SIG-M5 treated with dmso at 0.1 percent for 504 hours (cell line): Measurements from ENCODE around the gene ASB4.

ENCODE experiments used
- DNase-seq: peaks from one replicate; lab custom pipeline; 2025; ENCODE audit not compliant: unreplicated experiment; lab: John Stamatoyannopoulos, UW

The ASB4 gene

DNA sequence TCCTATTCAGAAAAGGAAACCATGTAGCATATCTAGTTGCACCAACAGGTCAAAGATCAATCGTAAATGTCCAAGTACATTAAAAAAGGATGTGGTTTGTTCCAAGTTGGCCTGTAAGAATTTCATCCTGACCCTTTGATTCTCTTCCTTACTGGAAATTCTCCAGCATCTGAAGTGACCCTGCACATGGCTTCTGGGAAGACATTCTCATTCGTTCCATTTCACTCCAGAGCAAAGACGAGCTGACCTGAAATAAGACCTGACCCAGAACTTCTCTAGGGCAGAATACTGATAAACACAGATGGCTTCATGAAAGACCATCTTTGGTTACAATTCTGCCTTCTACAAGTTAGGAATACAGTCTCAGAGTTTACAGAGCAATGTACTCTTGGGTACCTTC lies 39.8 kb downstream of the ASB4 start:
- DNase-seq, result no peak

DNA sequence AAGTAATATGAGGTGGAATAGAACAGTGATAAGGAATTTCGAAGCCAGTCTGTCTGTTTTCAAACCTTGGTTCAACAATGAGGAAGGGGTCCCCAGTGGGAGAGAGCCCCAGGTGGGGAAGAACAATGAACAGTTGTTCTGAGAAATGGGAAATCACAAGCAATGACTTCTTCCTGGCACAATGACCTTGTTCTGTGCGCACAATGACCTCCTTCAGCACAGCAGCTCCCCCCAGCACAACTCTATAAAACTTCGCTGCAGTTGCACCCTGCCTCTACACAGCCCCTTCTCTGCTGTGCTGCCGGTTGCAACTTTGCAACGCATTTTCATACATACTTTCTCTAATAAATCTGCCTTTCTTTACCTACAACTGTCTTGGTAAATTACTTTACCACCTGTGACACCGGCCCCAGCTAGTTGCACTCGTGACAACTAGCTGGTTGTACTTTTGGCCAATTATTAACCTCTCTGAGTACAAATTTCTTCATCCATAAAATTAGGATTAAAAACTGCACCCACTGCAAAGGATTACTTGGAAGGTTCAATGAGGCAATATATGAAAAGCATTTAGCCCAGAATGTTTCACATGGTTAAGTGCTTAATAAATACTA lies 40.5 kb downstream of the ASB4 start:
- DNase-seq, result no peak

DNA sequence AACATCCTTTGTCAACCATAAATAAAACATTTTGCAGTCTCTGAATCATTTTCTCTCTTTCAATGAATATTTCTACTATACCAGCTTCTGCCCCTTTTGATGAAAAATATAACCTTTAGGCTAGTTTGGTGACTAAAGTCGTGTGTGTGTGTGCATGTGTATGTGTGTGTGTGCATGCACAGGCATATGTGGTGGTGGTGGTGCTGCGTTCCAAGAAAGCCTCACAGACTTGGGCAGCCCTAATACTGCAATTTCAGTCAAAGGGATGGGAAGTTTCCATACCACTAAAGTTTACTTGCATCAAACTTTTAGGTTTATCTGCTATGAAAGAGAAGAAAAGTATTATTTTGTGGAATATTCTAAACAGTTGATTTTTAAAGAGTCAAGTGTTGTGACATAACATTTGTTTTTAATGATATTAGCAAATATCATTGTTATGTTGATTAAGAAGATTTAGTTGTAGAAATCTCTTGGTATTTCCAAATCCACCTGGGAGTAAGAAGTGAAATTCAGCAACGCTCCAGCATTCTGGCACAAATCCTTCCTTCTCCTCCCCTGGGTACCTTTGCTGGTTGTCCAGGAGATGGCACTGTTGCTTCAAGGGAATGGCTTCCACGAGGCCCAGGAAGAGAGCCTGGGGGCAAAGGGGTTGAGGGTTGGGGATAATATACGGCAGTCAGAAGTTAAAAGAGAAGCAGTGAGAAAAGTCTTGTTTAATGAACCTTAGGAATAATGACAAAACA lies 41.5 kb downstream of the ASB4 start:
- peak; percentile 60 for DNase-seq

DNA sequence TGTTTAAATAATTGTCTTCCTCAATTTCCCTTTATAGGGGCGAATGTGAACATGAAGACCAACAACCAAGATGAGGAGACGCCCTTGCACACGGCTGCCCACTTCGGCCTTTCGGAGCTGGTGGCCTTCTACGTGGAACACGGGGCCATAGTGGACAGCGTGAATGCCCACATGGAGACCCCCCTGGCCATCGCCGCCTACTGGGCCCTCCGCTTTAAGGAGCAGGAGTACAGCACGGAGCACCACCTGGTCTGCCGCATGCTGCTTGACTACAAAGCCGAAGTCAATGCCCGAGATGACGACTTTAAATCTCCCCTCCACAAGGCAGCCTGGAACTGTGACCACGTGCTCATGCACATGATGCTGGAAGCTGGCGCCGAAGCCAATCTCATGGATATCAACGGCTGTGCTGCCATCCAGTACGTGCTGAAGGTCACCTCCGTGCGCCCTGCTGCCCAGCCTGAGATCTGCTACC lies 42.1 kb downstream of the ASB4 start:
- DNase-seq, result no peak

DNA sequence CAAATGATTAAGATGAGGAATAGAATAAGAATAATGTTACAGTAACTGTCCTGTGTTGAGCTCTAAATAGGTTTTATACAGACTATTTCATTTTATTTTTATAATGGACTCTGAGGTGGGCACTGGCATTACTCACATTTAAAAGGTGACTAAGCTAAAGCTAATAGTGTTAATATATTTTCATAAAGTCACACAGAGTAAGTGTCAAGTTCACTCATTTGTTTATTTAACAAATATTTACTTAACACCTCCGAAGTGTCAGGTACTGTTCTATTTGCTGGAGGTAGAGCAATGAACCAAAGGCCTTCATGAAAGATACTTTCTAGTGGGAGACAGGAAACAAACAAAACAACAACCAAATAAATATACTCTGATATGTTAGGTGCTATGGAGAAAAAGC lies 44.0 kb downstream of the ASB4 start:
- DNase-seq, result no peak

DNA sequence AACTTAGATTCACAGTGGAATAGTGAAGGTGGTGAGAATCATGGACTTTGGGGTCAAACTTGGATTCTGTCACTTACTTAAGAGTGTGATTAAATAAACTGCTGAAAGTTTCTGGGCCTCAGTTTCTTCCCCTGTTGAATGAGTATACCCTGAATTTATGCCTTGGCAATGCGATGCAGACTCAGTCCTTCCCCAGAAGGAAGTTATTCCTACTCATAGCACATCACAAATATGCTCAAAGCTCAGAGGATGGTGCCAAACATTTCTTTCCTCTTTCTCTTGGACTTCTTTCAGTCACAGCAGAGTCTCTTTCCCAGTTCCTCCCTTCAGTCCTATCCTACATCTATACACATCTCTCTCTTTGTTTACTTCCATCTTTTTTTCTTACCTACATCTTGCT lies 45.1 kb downstream of the ASB4 start:
- DNase-seq, result no peak

DNA sequence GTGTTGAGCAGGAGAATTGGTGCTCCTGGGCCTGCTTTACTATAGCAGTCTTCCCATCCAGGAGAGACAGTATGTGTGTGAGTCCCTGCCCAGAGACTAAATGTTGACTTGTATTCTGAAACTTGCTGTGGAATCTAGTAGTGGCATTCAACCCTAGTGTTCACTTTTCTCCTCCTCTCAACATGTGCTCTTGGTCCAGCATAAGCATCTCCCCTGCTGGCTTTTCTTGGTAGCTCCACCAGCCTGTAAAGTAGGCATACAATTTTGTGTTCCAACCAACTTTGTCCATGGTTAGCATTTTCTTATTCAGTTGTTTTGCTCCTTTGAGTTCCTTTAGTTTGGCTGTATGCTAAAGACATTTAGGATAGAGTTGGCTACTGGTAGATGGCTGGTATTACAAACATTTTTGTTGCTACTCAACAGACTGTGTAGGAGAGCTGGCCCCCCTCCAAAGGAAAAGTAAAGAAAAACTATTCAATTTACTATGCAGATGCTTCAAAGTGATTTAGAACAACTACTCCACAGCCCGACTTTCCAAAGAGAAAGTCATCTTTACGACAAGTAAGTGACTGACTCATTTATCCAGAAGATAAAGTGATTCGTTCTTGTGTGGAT lies 46.0 kb downstream of the ASB4 start:
- peak; percentile 4 for DNase-seq

DNA sequence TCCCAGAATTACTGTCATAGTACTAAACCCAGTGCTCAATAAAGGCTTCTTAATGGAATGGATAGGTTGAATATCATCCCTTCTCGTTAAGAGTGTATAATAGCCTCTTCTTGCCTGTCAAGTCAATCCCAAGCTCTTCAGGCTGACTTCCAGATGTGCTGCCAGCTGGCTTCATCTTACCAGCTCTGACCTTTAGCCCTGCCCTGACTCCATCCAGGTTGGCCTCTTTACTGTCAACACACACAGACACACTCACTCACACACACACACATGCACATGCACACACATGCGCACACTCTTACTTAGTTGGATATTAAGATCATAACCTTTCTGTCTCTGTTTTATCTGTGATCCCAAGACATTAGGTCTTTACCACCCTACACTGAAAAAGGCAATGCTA lies 49.1 kb downstream of the ASB4 start:
- no peak for DNase-seq

DNA sequence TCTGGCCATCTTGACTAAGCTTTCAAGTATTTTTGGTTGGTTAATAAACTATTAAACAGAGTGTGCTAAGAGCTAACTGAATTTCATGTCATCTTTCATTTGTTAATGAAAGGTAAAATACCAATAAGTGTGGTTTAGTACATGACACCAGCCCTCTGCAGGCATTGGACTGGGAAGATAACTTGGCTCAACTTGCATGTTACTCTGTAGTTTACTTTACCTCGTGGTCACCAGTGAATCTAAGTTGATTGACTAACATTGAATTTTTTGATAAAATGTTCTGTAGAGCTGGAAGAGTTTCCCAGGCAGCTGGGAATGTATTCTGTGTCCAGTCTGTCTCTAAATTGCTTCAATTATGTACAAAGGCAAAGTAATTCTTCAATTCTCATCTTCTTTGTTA lies 49.9 kb downstream of the ASB4 start:
- no peak for DNase-seq

DNA sequence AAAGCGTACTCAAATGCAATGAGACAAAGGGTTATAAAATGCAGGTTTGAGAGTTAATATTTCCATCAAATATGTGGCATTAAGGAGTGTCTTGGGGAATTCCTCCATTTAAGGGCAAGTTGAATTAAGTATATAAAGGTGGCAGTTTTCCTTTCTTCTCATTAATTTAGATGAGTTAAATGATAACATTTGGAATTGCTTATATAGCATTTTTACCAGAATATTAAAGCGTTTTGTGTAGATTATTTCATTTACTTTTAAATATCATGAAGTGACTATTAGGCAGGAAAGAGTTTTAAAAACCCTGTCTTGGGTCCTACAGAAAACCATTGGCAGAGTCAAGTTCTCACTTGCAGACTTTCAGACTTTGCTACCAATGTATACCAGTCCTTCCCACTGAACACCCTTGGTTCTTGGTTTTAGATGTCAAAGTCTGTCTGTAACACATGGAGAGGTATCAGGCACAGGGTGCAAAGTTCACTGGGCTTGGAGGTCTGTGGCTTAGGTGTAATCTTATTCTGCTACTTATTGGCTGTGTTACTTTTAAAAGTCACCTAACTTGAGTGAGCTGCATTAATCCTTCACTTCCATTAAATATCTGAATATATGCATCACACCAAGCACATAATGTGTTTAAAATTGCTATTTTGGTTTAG lies 51.0 kb downstream of the ASB4 start:
- DNase-seq, result no peak

DNA sequence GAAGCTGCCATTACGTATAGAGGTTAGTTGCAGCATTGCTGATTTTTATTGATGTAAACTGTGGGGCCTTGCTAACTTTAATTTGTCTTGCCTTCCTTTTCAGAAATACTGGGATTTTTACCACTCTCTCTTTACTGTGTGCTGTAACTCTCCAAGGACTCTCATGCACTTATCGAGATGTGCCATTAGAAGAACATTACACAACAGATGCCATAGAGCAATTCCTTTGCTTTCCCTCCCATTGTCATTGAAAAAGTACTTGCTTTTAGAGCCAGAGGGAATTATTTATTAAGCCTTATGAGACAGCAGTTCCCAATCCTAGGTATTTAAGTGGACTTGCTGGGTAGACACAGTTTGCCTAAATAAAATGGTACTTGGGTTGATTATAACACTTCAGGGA lies 51.7 kb downstream of the ASB4 start:
- DNase-seq, result no peak

DNA sequence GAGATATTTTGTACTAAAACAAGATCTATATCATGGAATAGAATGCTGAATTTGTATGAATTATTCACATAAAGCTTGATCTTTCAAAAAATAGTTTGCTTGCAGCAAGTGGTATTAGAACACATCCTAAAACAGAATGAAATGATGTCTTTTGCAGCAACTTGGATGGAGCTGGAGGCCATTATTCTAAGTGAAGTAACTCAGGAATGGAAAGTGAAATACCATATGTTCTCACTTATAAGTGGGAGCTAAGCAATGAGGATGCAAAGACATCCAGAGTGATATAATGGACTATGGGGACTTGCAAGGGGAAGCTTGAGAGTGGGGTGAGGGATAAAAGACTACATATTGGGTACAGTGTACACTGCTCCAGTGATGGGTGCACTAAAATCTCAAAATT lies 53.7 kb downstream of the ASB4 start:
- no peak for DNase-seq

DNA sequence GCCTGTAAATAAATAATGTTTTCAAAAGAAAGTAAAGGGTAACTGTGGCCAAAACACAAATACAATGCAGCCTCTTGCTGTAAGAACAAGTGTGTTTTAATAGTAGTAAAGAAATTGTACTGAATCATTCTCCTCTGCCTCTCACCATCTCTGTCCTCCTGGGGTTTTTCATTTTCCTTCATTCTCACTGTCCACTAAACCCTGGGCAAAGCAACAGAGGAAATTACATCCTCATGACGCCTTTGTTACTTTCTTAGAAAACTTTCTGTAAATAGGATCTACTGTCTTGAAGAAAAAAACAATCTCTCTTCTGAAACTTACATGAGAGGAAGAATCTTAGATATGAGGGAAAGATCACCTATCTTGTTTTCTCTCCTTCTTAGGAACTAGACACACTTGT lies 54.6 kb downstream of the ASB4 start:
- no peak for DNase-seq

DNA sequence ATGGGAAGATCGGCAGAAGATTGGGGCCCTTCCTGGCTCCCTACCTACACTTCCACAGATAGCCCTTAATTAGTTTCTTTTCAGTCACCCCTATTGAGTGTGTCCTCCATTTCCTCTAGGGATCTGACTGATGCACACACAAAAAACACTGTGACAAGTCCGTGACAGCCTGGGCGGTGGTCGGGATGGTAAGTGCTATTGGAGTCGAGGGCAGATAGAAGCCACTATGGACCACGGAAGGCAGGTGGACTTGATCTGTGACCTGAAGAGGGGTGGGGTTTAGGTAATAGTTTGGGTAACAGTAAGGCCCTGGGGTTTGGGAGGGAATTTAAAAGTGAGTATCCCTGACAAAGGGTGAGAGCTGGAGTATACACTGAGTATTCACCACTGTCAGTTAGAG lies 57.6 kb downstream of the ASB4 start:
- DNase-seq, result no peak

DNA sequence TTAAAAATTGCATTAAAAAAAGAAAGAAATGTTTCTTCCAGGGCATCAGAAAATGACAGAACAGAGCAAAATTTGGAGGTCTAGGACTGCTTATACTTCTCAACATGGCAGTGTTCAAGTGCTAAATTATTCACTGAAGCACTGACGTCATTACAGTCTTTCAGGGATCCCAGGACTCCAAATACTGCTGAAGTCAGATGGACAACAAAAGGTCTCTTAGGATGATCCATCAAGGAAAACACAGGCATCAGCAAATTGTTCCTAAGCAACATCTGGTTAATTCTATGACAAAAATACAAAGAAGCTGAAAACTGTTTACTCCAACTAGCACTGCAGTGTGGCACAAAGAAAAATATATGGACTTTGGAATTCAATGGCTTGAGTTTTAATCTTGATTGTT lies 58.4 kb downstream of the ASB4 start:
- no peak for DNase-seq

DNA sequence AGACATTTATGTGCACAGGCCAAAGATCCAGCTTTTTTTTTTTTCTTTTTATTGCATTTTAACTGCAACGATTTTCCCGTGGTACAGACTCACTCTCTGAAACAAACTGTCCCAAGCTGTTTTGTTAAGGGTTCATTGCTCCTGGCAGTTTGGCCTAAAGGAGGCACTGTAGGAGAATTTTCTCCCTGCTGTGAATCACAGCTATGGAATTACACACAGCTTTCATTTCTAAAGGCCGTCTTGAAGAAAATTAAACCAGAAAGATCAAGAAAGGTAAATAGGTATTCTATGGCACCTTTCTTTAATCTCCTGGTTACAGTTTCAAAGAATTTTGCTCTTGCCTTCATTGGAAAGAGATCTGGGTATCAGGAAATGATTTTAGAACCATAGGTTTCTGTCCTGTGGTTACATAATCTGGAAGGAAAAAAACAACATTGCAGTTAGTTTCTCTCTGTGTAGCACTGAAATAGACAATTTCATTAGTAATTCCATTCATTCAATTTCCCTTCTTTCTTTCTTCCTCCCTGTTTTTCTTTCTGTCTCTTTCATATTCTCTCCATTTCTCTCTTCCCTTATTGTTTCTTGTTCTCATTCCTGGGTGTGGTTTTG lies 59.4 kb downstream of the ASB4 start:
- DNase-seq, result peak; percentile 7

DNA sequence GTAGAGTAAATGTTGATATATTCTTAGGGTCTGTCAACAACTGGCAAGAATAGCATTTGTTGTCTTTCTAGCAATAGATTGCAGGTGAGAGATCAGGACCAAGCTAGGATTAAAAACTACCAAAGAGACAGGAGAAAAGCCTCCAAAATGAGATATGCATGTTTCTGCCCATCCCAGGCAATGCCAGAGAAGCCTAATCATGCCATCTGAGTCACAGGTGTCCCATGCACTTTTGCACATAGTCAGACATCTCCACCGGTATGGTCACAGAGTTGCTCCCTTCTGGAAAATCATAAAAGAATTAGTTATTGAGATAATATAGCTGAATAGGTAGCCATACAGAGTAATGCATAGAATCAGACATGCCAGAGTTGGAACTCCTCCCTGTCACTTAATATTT lies 59.9 kb downstream of the ASB4 start:
- DNase-seq, result no peak

DNA sequence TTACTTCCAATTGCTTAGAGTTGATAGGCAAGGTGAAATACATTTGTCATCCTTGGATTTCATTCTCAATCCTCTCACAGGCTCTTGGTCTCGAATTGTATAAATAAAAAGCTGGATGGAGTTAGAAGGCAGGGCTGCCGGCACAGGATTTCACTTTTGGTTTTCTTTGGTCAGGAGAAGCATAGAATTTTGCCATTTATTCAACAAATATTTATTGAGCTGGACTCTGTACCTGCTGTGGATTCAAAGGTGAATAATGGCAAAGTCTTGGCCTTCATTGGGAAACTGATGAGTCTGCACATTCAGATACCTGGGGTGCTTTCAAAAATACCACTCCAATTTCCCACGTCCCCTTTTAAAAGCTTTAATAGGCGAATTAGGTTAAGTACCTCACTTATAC lies 60.9 kb downstream of the ASB4 start:
- DNase-seq, result no peak

DNA sequence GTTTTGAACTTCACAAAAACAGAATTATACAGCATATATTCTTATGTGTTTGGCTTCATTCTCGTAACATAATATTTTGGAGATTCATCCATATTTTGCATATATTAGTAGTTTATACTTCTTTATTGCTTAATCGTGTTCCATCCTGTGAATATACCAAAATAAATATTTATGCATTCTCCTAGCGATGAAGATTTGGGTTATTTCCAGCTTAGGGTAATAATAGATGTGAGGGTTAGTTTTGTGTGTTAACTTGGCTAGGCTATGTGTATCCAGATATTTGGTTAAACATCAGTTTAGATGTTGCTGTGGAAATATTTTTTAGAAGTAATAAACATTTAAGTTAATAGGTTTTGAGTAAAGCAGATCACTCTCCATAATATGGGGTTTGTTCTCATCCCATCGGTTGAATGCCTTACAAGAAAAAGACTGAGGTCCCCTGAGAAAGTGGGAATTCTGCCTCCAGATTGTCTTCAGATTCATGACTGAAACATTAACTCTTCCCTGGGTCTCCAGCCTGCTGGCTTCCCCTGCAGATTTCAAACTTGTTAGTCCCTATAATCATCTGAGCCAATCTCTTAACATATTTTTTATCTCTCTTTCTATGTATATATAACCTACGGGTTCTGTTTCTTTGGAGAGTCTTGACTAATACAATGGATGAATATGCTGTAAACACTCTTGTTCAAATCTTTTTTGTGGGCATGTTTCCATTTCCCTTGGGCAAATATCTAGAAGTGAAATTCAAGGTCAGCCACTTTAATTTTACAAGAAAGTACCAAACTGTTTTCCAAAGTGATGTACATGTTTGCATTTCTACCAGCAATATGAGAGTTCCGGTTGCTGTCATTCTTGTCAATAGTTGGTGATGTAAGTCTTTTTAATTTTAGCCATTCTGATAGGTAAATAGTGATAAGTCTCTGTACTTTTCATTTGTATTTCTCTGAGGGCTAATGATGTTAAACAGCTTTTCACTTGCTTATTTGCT lies 61.9 kb downstream of the ASB4 start:
- DNase-seq, result no peak

DNA sequence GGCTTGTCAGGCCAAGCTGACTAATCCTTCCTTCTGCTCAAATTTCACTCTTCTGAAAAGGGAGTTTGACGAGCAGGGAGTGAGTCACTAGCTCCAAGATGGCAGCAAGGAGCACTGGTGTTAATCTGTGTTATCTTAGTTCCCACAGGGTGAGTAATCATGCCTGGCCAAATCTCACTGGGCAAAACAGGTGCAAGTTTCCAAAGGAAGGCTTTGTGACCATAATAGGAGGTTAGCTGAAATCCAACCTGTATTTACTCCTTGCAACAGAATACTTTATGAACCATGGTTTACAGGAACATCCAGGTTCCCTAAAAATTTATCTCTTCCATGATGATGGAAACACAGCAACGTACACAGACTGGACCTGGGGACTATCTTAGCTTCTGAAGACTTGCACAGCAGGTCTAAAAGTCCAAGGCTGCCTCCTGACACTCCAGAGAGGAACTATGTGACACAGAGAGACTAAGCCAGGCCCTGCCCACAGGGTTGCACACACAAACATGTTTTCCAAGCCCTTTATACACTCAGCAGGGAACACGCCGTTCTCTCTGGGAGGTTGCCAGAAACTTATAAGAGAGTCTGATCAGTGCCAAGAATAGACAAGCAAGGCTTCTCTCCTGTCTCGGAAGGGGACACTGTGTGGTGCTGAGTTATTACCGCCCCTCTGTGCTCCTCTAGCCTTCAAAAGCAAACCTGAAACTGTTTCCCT lies 64.2 kb downstream of the ASB4 start:
- peak; percentile 7 for DNase-seq
